ACC112 (cell line): ENCODE measurements around the gene D2HGDH.
A peak's percentile ranks its signal among the peaks of the same experiment; 100 is the strongest.

Experiments
- H2AFZ ChIP-seq: fragments of 200-600 bp; sonication (generic); one replicate; pipeline ENCODE4 v1.6.0; 2017; ENCODE audit warnings: antibody characterized with exemption, low read length; ENCODE audit not compliant: unreplicated experiment
- H3K27ac ChIP-seq: fragments of 200-600 bp; sonication (generic); 2 replicates; pipeline ENCODE4 v1.5.1; 2014; ENCODE audit warnings: low read depth, mild to moderate bottlenecking, antibody characterized with exemption, low read length, moderate library complexity
- H3K27me3 ChIP-seq: fragments of 200-600 bp; sonication (generic); 2 replicates; pipeline ENCODE4 v1.6.1; 2014; ENCODE audit warnings: mild to moderate bottlenecking, antibody characterized with exemption, low read length, moderate library complexity, mixed read lengths; ENCODE audit not compliant: insufficient read depth
- H3K36me3 ChIP-seq: fragments of 200-600 bp; sonication (generic); 2 replicates; pipeline ENCODE4 v1.6.1; 2016; ENCODE audit warnings: mild to moderate bottlenecking, antibody characterized with exemption, low read length, moderate library complexity, mixed read lengths; ENCODE audit not compliant: insufficient read depth
- H3K4me1 ChIP-seq: fragments of 200-600 bp; sonication (generic); one replicate; pipeline ENCODE4 v1.6.1; 2016; ENCODE audit warnings: low read length, mixed read lengths; ENCODE audit not compliant: insufficient read depth, unreplicated experiment, control insufficient read depth
- H3K4me3 ChIP-seq: fragments of 200-600 bp; sonication (generic); 2 replicates; pipeline ENCODE4 v1.5.1; 2014; ENCODE audit warnings: mild to moderate bottlenecking, low read depth, low read length
- H3K79me2 ChIP-seq: fragments of 200-600 bp; sonication (generic); one replicate; pipeline ENCODE4 v1.6.0; 2016; ENCODE audit warnings: low read length; ENCODE audit not compliant: control insufficient read depth, unreplicated experiment, insufficient read depth

Gene D2HGDH

DNA sequence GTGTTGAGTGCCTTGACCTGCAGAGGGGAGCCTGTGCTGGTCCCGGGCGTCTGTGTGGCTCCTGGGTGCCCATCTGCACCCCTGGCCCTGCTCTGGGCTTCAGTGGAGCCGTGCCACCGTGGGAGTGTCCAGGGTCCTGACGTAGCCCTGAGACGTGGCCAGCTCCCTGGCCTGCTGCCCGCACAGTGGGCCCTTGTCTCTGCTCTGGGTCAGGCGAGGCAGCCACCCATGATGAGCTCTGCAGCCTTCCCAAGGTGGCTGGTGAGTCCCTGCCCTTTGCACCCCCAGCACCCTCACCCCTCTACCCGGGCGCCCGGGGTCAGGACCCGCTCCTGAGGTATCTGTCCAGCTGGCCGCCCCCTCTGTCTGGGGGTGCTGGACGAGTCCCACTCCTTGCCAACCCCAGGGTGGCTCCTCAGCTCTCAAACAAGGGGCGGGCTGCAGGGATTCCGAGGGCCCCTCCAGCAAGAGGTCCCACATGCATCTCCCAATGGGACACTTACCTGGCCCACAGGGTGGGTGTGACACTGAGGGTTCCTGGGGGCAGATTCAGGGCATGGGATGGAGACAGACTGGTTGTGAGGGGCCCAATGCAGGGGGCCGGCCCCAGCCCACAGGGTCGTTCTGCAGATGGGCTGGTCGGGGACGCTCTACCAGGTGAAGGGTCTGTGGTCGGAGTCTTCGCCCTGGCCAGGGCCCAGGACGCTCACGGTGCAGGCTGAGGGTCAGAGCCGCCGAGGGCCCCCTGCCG is 76.9 kb downstream of the D2HGDH start:
- Histone ChIP-seq H3K4me1 (no peaks in the 10 kb centered on the region), H3K36me3 (no peaks in the 10 kb centered on the region), H3K79me2 (no peaks in the 10 kb centered on the region), H3K27me3 (no peaks in the 10 kb centered on the region), H2AFZ (no peak overlapping the region), H3K27ac (no peak overlapping the region), H3K4me3 (no peak overlapping the region)

GRCh38 chr2:241811952-241812729 is 77.7 kb downstream of the D2HGDH start:
- Histone ChIP-seq H3K36me3 (no peaks in the 10 kb centered on the region), H2AFZ (no peak overlapping the region), H3K4me3 (no peak overlapping the region), H3K27ac (no peak overlapping the region), H3K79me2 (no peaks in the 10 kb centered on the region), H3K27me3 (no peaks in the 10 kb centered on the region), H3K4me1 (no peaks in the 10 kb centered on the region)

- no peaks in the 10 kb centered on the region for H3K36me3 ChIP-seq
- no peaks in the 10 kb centered on the region for H3K4me1 ChIP-seq
- no peak overlapping the region; the same call in 1 of the 2 replicates for H3K27ac ChIP-seq
- H3K79me2 ChIP-seq: no peaks in the 10 kb centered on the region
- no peak overlapping the region for H3K4me3 ChIP-seq
- no peak overlapping the region for H2AFZ ChIP-seq
- H3K27me3 ChIP-seq: no peaks in the 10 kb centered on the region
Measured at GRCh38 chr2:241812730-241813643, 78.6 kb downstream of the D2HGDH start.

GRCh38 chr2:241813644-241814392 is 79.4 kb downstream of the D2HGDH start:
- no peak overlapping the region for H2AFZ ChIP-seq
- H3K36me3 ChIP-seq: no peaks in the 10 kb centered on the region
- H3K4me1 ChIP-seq: no peaks in the 10 kb centered on the region
- H3K27me3 ChIP-seq: no peaks in the 10 kb centered on the region
- peak overlapping the region; percentile 55; the same call in 1 of the 2 replicates for H3K27ac ChIP-seq
- no peak overlapping the region for H3K4me3 ChIP-seq
- H3K79me2 ChIP-seq: no peaks in the 10 kb centered on the region

- no peaks in the 10 kb centered on the region for H3K36me3 ChIP-seq
- H3K4me3 ChIP-seq: no peak overlapping the region
- H2AFZ ChIP-seq: no peak overlapping the region
- no peaks in the 10 kb centered on the region for H3K4me1 ChIP-seq
- H3K27ac ChIP-seq: no peak overlapping the region
- no peaks in the 10 kb centered on the region for H3K27me3 ChIP-seq
- H3K79me2 ChIP-seq: no peaks in the 10 kb centered on the region
Measured at GRCh38 chr2:241814393-241814642, 79.9 kb downstream of the D2HGDH start.

GRCh38 chr2:241814643-241815476 is 80.4 kb downstream of the D2HGDH start:
- Histone ChIP-seq H3K4me3 (no peak overlapping the region), H3K79me2 (no peaks in the 10 kb centered on the region), H3K27ac (no peak overlapping the region), H2AFZ (no peak overlapping the region), H3K4me1 (no peaks in the 10 kb centered on the region), H3K27me3 (no peaks in the 10 kb centered on the region), H3K36me3 (no peaks in the 10 kb centered on the region)

GRCh38 chr2:241815477-241816430 is 81.3 kb downstream of the D2HGDH start:
- Histone ChIP-seq H3K4me1 (no peaks in the 10 kb centered on the region), H3K4me3 (no peak overlapping the region)

GRCh38 chr2:241816431-241817121 is 82.1 kb downstream of the D2HGDH start:
- no peaks in the 10 kb centered on the region for H3K27me3 ChIP-seq
- no peak overlapping the region for H2AFZ ChIP-seq
- no peaks in the 10 kb centered on the region for H3K36me3 ChIP-seq
- H3K4me1 ChIP-seq: no peaks in the 10 kb centered on the region
- H3K27ac ChIP-seq: no peak overlapping the region
- H3K4me3 ChIP-seq: no peak overlapping the region
- H3K79me2 ChIP-seq: no peaks in the 10 kb centered on the region

More at GRCh38 chr2:241815477-241816430, 81.3 kb downstream of the D2HGDH start:
- Histone ChIP-seq H3K27me3 (no peaks in the 10 kb centered on the region), H3K36me3 (no peaks in the 10 kb centered on the region), H2AFZ (no peak overlapping the region), H3K79me2 (no peaks in the 10 kb centered on the region), H3K27ac (no peak overlapping the region)
